Erythroblast (primary cell): ENCODE results near the gene STAT3.
A peak's percentile ranks its signal among the peaks of the same experiment; 100 is the strongest.

Experiments used
- DNase-seq, 2 experiments: peaks; one replicate each; lab custom pipeline; 2025; lab: John Stamatoyannopoulos, UW
- GATA1 ChIP-seq: IDR thresholded peaks from 2 replicates; pipeline ENCODE4 v1.6.1; 2011; ENCODE audit warnings: low read depth, mild to moderate bottlenecking, control low read depth, low read length, moderate library complexity
- POLR2A ChIP-seq: IDR thresholded peaks from 2 replicates; pipeline ENCODE4 v1.6.1; 2011; ENCODE audit warnings: mild to moderate bottlenecking, low read length

Gene STAT3

GRCh38 chr17:42287977-42288802 lies 100.1 kb downstream of the STAT3 start, which contains the start of gene STAT5A:
Gene STAT5A (plus strand): TSS chr17:42288498. CDS start chr17:42289412, 914 bp downstream.
- TF ChIP-seq POLR2A (no peak), GATA1 (no peak)
- DNase-seq, result peak; percentile 85 to 86

- DNase-seq, result peak; percentile 60 to 62
- TF ChIP-seq POLR2A (peak; percentile 96), GATA1 (no peak)
Measured at GRCh38 chr17:42287305-42287976, 100.8 kb downstream of the STAT3 start.

GRCh38 chr17:42286411-42287221 lies 101.6 kb downstream of the STAT3 start:
- TF ChIP-seq POLR2A (no peak), GATA1 (no peak)
- DNase-seq, result peak; percentile 53 to 66

DNA sequence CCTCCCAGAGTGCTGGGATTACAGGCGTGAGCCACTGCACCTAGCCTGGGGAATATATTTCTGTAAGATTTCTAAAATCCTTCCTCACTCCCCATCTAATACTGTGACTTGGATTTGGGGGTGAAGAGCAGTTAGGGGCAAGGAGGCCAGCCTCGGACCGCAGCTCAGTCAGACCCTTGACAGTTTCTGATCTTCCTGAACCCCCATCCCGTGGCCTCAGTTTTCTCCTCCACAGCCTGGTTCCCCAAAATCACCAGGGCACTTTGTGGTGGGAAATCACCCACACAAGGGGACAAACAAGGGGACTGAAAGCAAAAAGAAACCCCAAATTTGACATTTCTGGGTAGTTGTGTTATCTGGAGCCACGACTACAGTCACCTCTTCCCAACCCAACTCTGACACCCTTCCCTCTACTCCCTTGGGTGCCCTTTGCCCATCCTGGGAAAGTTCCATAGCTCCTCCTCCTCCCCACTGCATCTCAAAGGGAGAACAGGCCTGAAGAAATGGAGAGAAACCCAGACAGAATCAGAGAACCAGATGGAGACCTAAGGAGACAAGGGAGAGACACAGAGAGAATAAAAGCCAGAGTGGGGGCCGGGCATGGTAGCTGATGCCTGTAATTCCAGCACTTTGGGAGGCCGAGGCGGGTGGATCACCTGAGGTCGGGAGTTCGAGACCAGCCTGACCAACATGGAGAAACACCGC lies 102.7 kb downstream of the STAT3 start:
- no peak for DNase-seq
- no peak for TF ChIP-seq GATA1
- no peak for TF ChIP-seq POLR2A

GRCh38 chr17:42284566-42284965 lies 103.7 kb downstream of the STAT3 start:
- TF ChIP-seq POLR2A (no peak), GATA1 (no peak)
- no peak for DNase-seq

DNA sequence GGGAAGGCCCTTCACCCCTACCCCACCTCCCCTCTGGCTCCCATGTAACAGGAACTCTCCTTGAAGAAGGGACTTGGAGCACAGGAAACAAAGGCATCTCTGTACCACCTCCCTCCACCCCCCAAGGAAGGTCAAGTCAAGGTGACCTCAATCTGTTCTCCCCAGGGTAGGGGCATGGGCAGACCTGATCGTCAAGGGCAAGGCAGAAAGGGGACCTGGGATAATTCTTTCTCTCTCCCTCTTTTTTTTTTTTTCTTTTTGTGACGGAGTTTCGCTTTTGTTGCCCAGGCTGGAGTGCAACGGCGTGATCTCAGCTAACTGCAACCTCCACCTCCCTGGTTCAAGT lies 104.2 kb downstream of the STAT3 start:
- DNase-seq, result no peak
- TF ChIP-seq GATA1 (no peak), POLR2A (no peak)

GRCh38 chr17:42283241-42284023 lies 104.8 kb downstream of the STAT3 start:
- TF ChIP-seq POLR2A (no peak), GATA1 (no peak)
- no peak for DNase-seq

- TF ChIP-seq GATA1 (no peak), POLR2A (no peak)
- no peak for DNase-seq
Measured at GRCh38 chr17:42282478-42283080, 105.7 kb downstream of the STAT3 start.

GRCh38 chr17:42281571-42282096 lies 106.6 kb downstream of the STAT3 start:
- DNase-seq, result no peak
- TF ChIP-seq GATA1, result no peak
- no peak for TF ChIP-seq POLR2A

GRCh38 chr17:42279776-42280630 lies 108.2 kb downstream of the STAT3 start:
- no peak for DNase-seq
- TF ChIP-seq POLR2A (no peak), GATA1 (no peak)

- TF ChIP-seq GATA1, result no peak
- no peak for TF ChIP-seq POLR2A
- no peak for DNase-seq
Measured at GRCh38 chr17:42277342-42277712, 110.9 kb downstream of the STAT3 start.
